ENCODE data around the gene TIMM29.
"Not testable (repeated sequence)": the region's sequence is repeated elsewhere in the genome, so short reads cannot be mapped to it uniquely, and the experiment has no call there.

The TIMM29 gene

DNA sequence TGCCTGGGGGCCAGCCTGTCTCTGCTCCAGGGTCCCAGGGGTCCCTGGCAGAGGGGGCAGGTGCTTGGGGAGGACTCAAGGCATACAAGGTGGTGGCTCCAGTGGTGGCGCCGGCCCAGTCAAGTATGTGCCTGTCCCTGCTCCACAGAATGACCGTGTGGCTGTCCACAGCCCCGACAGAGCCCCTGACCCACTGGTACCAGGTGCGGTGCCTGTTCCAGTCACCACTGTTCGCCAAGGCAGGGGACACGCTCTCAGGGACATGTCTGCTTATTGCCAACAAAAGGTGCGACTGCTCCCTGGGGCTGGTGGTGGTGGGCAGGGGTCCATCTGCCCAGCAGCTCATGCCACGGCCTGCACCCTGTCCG is 8.3 kb upstream of the TIMM29 start:
- intact Hi-C loops (cut with micrococcal nuclease), result no loop called here
- Mint-ChIP-seq H3K9me3 (no peaks in the 10 kb centered on the region), H3K4me3 (no peak overlapping the region), H3K27me3 (no peaks in the 10 kb centered on the region), H3K36me3 (ENCODE audit: low read depth) (peaks cover 100% of the 10 kb centered on the region), H3K27ac (no peak overlapping the region), H3K4me1 (ENCODE audit: low read depth) (no peaks in the 10 kb centered on the region)

DNA sequence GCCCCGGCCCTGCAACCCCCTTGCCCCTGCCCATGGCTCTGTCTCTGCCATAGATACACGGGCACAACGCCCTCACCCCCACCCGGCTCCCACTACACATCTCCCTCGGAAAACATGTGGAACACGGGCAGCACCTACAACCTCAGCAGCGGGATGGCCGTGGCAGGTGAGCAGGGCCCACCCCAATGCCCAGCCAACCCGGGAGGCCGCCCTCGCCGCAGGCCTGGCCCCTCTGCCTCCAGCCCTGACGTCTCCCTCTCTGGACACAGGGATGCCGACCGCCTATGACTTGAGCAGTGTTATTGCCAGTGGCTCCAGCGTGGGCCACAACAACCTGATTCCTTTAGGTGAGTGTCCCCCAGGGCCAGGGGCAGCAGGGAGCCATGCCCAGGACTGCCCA is 7.8 kb upstream of the TIMM29 start:
- no peaks in the 10 kb centered on the region for H3K27me3 Mint-ChIP-seq
- peaks cover 100% of the 10 kb centered on the region for H3K36me3 Mint-ChIP-seq (ENCODE audit: low read depth)
- H3K4me3 Mint-ChIP-seq, result no peak overlapping the region
- intact Hi-C loops (cut with micrococcal nuclease), result no loop called here
- no peak overlapping the region for H3K27ac Mint-ChIP-seq
- no peaks in the 10 kb centered on the region for H3K4me1 Mint-ChIP-seq (ENCODE audit: low read depth)
- no peaks in the 10 kb centered on the region for H3K9me3 Mint-ChIP-seq

DNA sequence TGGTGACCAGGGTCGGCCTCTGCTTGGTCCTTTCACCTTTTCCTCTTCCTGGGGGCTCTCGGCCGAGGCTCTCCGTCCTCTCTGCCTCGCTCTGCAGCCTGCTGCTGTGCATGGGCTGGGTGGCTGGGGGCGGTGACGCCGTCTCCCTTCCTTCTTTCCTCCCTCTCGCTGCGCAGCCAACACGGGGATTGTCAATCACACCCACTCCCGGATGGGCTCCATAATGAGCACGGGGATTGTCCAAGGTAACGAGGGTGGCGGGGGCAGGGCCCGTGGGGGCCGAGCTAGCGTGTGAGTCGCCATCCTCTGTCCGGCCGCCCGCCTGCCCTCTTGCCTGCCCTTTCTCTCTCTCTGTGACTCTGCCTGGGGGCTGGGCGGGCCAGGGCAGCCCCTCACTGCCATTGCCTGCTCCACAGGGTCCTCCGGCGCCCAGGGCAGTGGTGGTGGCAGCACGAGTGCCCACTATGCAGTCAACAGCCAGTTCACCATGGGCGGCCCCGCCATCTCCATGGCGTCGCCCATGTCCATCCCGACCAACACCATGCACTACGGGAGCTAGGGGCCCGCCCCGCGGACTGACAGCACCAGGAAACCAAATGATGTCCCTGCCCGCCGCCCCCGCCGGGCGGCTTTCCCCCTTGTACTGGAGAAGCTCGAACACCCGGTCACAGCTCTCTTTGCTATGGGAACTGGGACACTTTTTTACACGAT is 7.3 kb upstream of the TIMM29 start:
- no peak overlapping the region for H3K27ac Mint-ChIP-seq

GRCh38 chr19:10921910-10922637 is 6.5 kb upstream of the TIMM29 start:
- no peak overlapping the region for H3K4me3 Mint-ChIP-seq
- H3K4me1 Mint-ChIP-seq (ENCODE audit: low read depth), result peaks cover under 1% of the 10 kb centered on the region
- intact Hi-C loops (cut with micrococcal nuclease), result no loop called here
- no peaks in the 10 kb centered on the region for H3K9me3 Mint-ChIP-seq
- H3K36me3 Mint-ChIP-seq (ENCODE audit: low read depth), result peaks cover 97% of the 10 kb centered on the region
- no peak overlapping the region for H3K27ac Mint-ChIP-seq
- H3K27me3 Mint-ChIP-seq, result no peaks in the 10 kb centered on the region

More for the DNA sequence above, 7.3 kb upstream of the TIMM29 start:
- Mint-ChIP-seq H3K36me3 (ENCODE audit: low read depth) (peaks cover 100% of the 10 kb centered on the region), H3K27me3 (no peaks in the 10 kb centered on the region), H3K4me3 (no peak overlapping the region), H3K4me1 (ENCODE audit: low read depth) (no peaks in the 10 kb centered on the region), H3K9me3 (no peaks in the 10 kb centered on the region)
- intact Hi-C loops (cut with micrococcal nuclease), result no loop called here

DNA sequence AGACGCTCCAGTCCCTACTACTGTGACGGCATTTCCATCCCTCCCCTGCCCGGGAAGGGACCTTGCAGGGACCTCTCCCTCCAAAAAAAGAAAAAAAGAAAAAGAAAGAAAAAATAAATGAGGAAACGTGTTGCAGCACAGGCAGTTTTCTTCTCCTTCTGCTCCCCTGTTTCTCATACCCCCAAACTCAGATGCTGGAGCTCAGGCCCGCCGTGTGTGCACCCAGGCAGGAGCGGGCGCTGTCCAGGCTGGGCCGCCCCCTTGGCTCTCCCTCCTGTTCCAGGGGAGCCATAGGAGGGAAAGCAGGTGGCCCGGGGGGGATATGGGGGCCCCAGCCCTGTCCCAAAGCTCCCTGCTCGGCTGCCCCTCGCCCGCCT is 6.0 kb upstream of the TIMM29 start:
- H3K27me3 Mint-ChIP-seq, result no peaks in the 10 kb centered on the region
- H3K36me3 Mint-ChIP-seq (ENCODE audit: low read depth), result peaks cover 97% of the 10 kb centered on the region
- H3K9me3 Mint-ChIP-seq, result no peaks in the 10 kb centered on the region
- H3K4me3 Mint-ChIP-seq, result no peak overlapping the region
- intact Hi-C loops (cut with micrococcal nuclease), result no loop called here
- H3K4me1 Mint-ChIP-seq (ENCODE audit: low read depth), result peaks cover 6% of the 10 kb centered on the region
- H3K27ac Mint-ChIP-seq, result no peak overlapping the region

DNA sequence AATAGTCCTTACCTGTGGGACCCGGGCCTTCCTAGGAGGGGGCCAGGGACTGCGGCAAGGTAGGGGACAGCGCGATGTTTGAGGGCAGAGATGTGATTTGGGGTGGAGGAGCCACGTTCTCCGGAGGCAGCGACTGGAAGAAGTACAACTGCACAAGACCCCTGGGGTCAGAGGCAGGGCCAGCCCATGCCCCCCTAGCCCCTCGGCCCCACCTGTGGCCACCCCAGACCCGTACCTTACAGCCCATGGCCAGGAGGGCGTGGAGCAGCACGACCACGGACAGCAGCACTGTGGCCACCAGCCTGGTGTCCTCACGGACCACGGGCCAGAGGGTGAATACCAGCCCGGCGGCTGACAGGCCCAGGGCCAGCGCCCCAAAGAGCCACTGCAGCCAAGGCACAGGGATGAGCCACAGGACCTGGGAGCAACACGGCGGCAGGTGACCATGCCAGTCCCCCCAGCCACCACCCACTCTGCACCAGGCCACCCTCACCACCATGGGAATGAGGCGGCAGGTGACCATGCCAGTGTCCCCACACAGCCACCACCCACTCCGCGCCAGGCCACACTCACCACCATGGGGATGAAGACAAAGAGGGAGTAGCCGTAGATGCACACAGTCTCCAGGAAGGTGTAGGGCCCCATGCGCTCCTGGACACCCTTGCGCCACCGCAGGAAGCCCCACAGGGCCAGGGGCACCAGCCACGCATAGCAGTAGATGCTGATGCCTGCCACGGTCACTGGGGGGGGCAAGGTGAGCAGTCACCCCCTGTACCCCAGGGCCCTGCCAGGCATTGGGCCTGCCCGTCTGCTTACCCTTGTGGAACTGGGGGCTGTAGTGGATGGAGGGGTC is 5.1 kb upstream of the TIMM29 start:
- peaks cover 96% of the 10 kb centered on the region for H3K36me3 Mint-ChIP-seq (ENCODE audit: low read depth)
- H3K4me1 Mint-ChIP-seq (ENCODE audit: low read depth), result peaks cover 12% of the 10 kb centered on the region
- no peak overlapping the region for H3K4me3 Mint-ChIP-seq
- H3K9me3 Mint-ChIP-seq, result no peaks in the 10 kb centered on the region
- no peak overlapping the region for H3K27ac Mint-ChIP-seq
- intact Hi-C loops (cut with micrococcal nuclease), result no loop called here
- H3K27me3 Mint-ChIP-seq, result no peaks in the 10 kb centered on the region

- H3K36me3 Mint-ChIP-seq (ENCODE audit: low read depth), result peaks cover 95% of the 10 kb centered on the region
- H3K9me3 Mint-ChIP-seq, result no peaks in the 10 kb centered on the region
- H3K27me3 Mint-ChIP-seq, result no peaks in the 10 kb centered on the region
- no peak overlapping the region for H3K4me3 Mint-ChIP-seq
- no peak overlapping the region for H3K27ac Mint-ChIP-seq
- peaks cover 17% of the 10 kb centered on the region for H3K4me1 Mint-ChIP-seq (ENCODE audit: low read depth)
- intact Hi-C loops (cut with micrococcal nuclease), result no loop called here
Observed at GRCh38 chr19:10924597-10924996, 4.0 kb upstream of the TIMM29 start.

DNA sequence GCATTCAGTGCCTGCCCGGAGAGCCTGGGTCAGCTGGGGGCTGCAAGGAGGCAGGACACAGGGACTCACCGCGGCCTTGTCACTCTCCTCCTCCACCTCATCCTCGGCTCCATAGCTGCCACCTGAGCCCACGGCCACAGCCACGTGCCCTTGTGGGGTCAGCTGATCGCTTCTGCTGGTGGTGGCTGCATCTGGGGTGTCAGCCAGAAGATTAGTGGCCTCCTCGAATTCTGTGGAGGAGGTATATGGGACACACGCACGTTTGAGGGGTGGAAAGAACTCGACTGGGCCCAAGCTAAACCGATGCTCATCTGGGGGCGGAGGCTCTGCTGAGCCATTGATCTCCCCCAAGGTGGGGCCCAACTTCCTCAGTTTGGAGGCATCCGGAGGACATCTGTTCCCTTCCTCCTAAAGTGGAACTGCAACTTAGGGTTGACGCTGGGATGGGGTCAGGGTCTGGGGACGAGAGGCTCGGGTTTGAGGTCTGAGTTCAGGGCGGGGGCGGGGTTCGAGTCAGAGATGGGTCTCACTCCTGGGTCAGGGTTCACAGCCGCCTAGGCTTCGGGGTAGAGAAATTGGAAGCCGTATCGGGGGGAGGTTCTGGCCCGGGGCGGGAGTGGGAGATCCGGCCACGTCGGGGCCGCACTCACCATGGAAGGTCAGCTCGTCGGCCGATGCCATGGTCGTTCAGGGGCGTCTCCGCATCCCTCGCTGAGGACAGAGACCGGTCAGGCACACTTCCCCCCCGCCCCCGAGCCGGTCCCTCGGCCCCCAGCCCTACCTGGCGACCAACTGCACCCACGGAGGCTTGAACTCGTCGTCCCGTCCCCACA is 665 bp upstream of the TIMM29 start:
- H3K36me3 Mint-ChIP-seq (ENCODE audit: low read depth), result peaks cover 77% of the 10 kb centered on the region
- H3K9me3 Mint-ChIP-seq, result no peaks in the 10 kb centered on the region
- H3K27ac Mint-ChIP-seq, result peak overlapping the region; percentile 87
- intact Hi-C loops (cut with micrococcal nuclease), result loop anchor here (1.0 kb wide), 1 partner anchor 57 kb away; the partner anchor contains the start of gene CARM1
- peak overlapping the region; percentile 97 for H3K4me3 Mint-ChIP-seq
- H3K27me3 Mint-ChIP-seq, result no peaks in the 10 kb centered on the region
- H3K4me1 Mint-ChIP-seq (ENCODE audit: low read depth), result peaks cover 19% of the 10 kb centered on the region

DNA sequence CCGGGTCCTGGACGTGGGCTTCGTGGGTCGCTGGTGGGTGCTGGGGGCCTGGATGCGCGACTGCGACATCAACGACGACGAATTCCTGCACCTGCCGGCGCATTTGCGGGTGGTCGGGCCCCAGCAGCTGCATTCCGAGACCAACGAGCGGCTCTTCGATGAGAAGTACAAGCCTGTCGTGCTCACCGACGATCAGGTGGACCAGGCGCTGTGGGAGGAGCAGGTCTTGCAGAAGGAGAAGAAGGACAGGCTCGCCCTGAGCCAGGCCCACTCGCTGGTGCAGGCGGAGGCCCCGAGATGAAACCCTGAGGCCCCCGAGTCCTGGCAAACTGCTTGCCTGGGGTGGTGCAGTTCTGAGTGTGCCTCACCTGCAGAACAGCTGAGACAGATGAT is 787 bp downstream of the TIMM29 start:
- peaks cover 65% of the 10 kb centered on the region for H3K36me3 Mint-ChIP-seq (ENCODE audit: low read depth)
- peaks cover 19% of the 10 kb centered on the region for H3K4me1 Mint-ChIP-seq (ENCODE audit: low read depth)
- H3K9me3 Mint-ChIP-seq, result no peaks in the 10 kb centered on the region
- H3K4me3 Mint-ChIP-seq, result peak overlapping the region; percentile 97
- H3K27me3 Mint-ChIP-seq, result no peaks in the 10 kb centered on the region
- peak overlapping the region; percentile 87 for H3K27ac Mint-ChIP-seq
- intact Hi-C loops (cut with micrococcal nuclease), result no loop called here

DNA sequence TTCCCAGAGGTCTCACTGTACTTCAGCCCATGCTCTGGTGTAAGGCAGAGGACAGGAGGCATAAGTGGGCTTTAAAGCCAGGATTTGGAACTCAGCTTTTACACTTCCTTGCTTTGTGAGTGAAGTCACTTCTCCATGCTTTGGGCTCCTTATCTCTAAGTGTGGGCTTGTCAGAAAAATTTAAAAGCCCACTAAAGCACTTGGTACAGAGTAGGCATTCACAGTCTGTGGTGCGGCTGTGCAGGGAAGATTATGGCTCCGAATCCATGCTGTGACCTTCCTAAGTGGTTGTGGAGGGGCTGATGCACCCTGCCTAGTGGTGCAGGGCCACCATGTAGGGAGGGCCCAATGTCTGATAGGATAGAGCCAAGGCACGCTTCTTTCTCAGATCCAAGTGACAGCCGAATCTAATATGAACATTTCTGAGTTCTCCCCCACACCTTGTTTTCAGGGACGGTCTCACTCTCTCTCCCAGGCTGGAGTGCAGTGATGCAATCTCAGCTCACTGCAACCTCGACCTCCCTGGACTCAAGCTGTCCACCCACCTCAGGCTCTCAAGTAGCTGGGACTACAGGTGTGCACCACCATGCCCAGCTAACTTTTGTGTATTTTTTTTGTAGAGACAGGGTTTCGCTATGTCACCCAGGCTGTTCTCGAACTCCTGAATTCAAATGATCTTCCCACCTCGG is 6.9 kb downstream of the TIMM29 start:
- Mint-ChIP-seq H3K9me3 (no peaks in the 10 kb centered on the region), H3K27me3 (no peaks in the 10 kb centered on the region), H3K27ac (peak overlapping the region; percentile 57), H3K4me3 (no peak overlapping the region), H3K4me1 (ENCODE audit: low read depth) (peaks cover 5% of the 10 kb centered on the region), H3K36me3 (ENCODE audit: low read depth) (peaks cover 30% of the 10 kb centered on the region)
- intact Hi-C loops (cut with micrococcal nuclease), result no loop called here

DNA sequence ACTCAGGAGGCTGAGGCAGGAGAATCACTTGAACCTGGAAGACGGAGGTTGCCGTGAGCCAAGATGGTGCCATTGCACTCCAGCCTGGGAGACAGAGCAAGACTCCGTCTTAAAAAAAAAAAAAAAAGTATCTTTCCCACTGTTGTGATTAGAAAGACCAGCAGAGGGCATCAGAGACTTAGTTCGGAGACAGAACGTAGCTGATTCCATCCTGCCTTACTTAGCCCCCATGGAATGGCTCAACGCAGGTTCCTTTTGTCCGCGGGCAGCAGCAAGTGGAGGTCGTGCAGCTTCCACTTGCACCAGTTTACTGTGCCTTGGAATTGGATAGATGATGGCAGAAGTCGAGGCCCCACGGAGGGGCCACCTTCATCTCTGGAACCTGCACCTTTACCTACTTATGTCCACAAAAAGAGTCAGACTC is 8.1 kb downstream of the TIMM29 start:
- H3K4me3 Mint-ChIP-seq, result no peak overlapping the region
- H3K36me3 Mint-ChIP-seq (ENCODE audit: low read depth), result peaks cover 22% of the 10 kb centered on the region
- no peaks in the 10 kb centered on the region for H3K9me3 Mint-ChIP-seq
- intact Hi-C loops (cut with micrococcal nuclease), result no loop called here
- no peaks in the 10 kb centered on the region for H3K27me3 Mint-ChIP-seq
- H3K27ac Mint-ChIP-seq, result no peak overlapping the region
- peaks cover 5% of the 10 kb centered on the region for H3K4me1 Mint-ChIP-seq (ENCODE audit: low read depth)

GRCh38 chr19:10941649-10942048 is 13.0 kb downstream of the TIMM29 start:
- intact Hi-C loops (cut with micrococcal nuclease), result loop anchor here (5.0 kb wide), 1 partner anchor 71 kb away; no protein-coding TSS in a partner anchor
- not testable (repeated sequence) for H3K4me1 Mint-ChIP-seq (ENCODE audit: low read depth); H3K27ac Mint-ChIP-seq; H3K27me3 Mint-ChIP-seq; H3K4me3 Mint-ChIP-seq; H3K9me3 Mint-ChIP-seq; H3K36me3 Mint-ChIP-seq (ENCODE audit: low read depth)

- H3K4me3 Mint-ChIP-seq; H3K27ac Mint-ChIP-seq; H3K4me1 Mint-ChIP-seq (ENCODE audit: low read depth); H3K27me3 Mint-ChIP-seq; H3K9me3 Mint-ChIP-seq; H3K36me3 Mint-ChIP-seq (ENCODE audit: low read depth): not testable (repeated sequence)
- intact Hi-C loops (cut with micrococcal nuclease), result loop anchor here (5.0 kb wide), 1 partner anchor 69 kb away; no protein-coding TSS in a partner anchor
Observed at GRCh38 chr19:10943412-10943811, 14.8 kb downstream of the TIMM29 start.
